NCI-H345 treated with DMSO at 0.1 percent for 48 hours (cell line): ENCODE measurements around the gene GAPVD1.

ENCODE experiments used
- DNase-seq: peaks from one replicate; lab custom pipeline; 2025; ENCODE audit not compliant: unreplicated experiment; lab: John Stamatoyannopoulos, UW

GAPVD1 gene

GRCh38 chr9:125404733-125405132 is 143.1 kb downstream of the GAPVD1 start:
- DNase-seq: no peak

GRCh38 chr9:125405938-125406809 is 144.5 kb downstream of the GAPVD1 start:
- no peak for DNase-seq

GRCh38 chr9:125406810-125407087 is 145.1 kb downstream of the GAPVD1 start:
- DNase-seq: no peak

GRCh38 chr9:125407432-125407973 is 145.9 kb downstream of the GAPVD1 start:
- no peak for DNase-seq

GRCh38 chr9:125407974-125408900 is 146.6 kb downstream of the GAPVD1 start:
- DNase-seq: peak; percentile 65

- no peak for DNase-seq
Observed at GRCh38 chr9:125409217-125409636, 147.6 kb downstream of the GAPVD1 start.

- no peak for DNase-seq
Observed at GRCh38 chr9:125409637-125410521, 148.3 kb downstream of the GAPVD1 start.

GRCh38 chr9:125410522-125410894 is 148.9 kb downstream of the GAPVD1 start:
- no peak for DNase-seq

GRCh38 chr9:125411171-125411756 is 149.6 kb downstream of the GAPVD1 start:
- DNase-seq: no peak

- DNase-seq: no peak
Observed at GRCh38 chr9:125412166-125412565, 150.5 kb downstream of the GAPVD1 start.

GRCh38 chr9:125413579-125413978 is 152.0 kb downstream of the GAPVD1 start:
- DNase-seq: no peak

- DNase-seq: no peak
Observed at GRCh38 chr9:125415583-125416460, 154.2 kb downstream of the GAPVD1 start.

GRCh38 chr9:125416517-125416916 is 154.9 kb downstream of the GAPVD1 start:
- DNase-seq: no peak
